Esophagus squamous epithelium (tissue), 4 donors: ENCODE data around the gene ACER2.
"Not testable (repeated sequence)": the region's sequence is repeated elsewhere in the genome, so short reads cannot be mapped to it uniquely, and the experiment has no call there.

ENCODE experiments used
- CTCF ChIP-seq, 6 experiments: fragments of 450-650 bp in 4 of 6; fragments of 200-600 bp in 2 of 6; sonication (generic) in 2 of 6; IDR thresholded peaks; one replicate each; pipeline ENCODE4 v1.5.1; 2016 to 2019; ENCODE audit warnings: antibody characterized with exemption in 6 of 6, mild to moderate bottlenecking in 4 of 6, moderate library complexity in 4 of 6
- POLR2A ChIP-seq, 4 donors: fragments of 450-650 bp; IDR thresholded peaks; one replicate each; pipeline ENCODE4 v1.6.1; 2017; ENCODE audit warnings: antibody characterized with exemption in 4 of 4, mild to moderate bottlenecking in 4 of 4, moderate library complexity in 3 of 4

- not testable (repeated sequence) for TF ChIP-seq POLR2A, CTCF (IDR thresholded peaks at IDR 0.05)
These were observed 19.3 kb upstream of the ACER2 start for GRCh38 chr9:19389539-19389938.
